HEK293T (cell line): ENCODE measurements around the gene PALLD.

Experiments
- CTCF ChIA-PET: fragments of 350-600 bp; formaldehyde crosslinking; extraction: SDS; loops from one replicate; lab custom pipeline; 2021; ENCODE audit warnings: antibody characterized with exemption, inconsistent platforms; lab: Yijun Ruan, JAX
- POLR2A ChIA-PET: fragments of 350-600 bp; formaldehyde crosslinking; extraction: SDS; loops from one replicate; lab custom pipeline; 2020; ENCODE audit warnings: antibody characterized with exemption, inconsistent platforms; lab: Yijun Ruan, JAX
- DNase-seq: peaks from one replicate; pipeline ENCODE4 v3.0.0; 2012; ENCODE audit warnings: mixed read lengths; ENCODE audit errors: extremely low spot score
- ARNT ChIP-seq: fragments of 450-650 bp; IDR thresholded peaks from 2 replicates; pipeline ENCODE4 v1.6.1; 2017; ENCODE audit warnings: mild to moderate bottlenecking
- BHLHE40 ChIP-seq: fragments of 450-650 bp; IDR thresholded peaks from 2 replicates; pipeline ENCODE4 v1.6.1; 2016; ENCODE audit warnings: mild to moderate bottlenecking, moderate library complexity, borderline replicate concordance
- CTBP1 ChIP-seq: fragments of 450-650 bp; IDR thresholded peaks from 2 replicates; pipeline ENCODE4 v1.6.1; 2016; ENCODE audit warnings: borderline replicate concordance
- ELF4 ChIP-seq: fragments of 450-650 bp; IDR thresholded peaks from 2 replicates; pipeline ENCODE4 v1.6.1; 2017; ENCODE audit warnings: antibody characterized with exemption
- FOXA1 ChIP-seq: fragments of 450-650 bp; IDR thresholded peaks from 2 replicates; pipeline ENCODE4 v1.6.1; 2016; ENCODE audit warnings: mild to moderate bottlenecking
- FOXK2 ChIP-seq: fragments of 450-650 bp; IDR thresholded peaks from 2 replicates; pipeline ENCODE4 v1.6.1; 2016; ENCODE audit warnings: mild to moderate bottlenecking
- FOXM1 ChIP-seq: fragments of 450-650 bp; IDR thresholded peaks from 2 replicates; pipeline ENCODE4 v1.6.1; 2017; ENCODE audit warnings: mild to moderate bottlenecking, borderline replicate concordance
- HDGF ChIP-seq: fragments of 450-650 bp; IDR thresholded peaks from 2 replicates; pipeline ENCODE4 v1.6.1; 2017; ENCODE audit warnings: antibody characterized with exemption, borderline replicate concordance
- L3MBTL2 ChIP-seq: fragments of 450-650 bp; conservative IDR thresholded peaks from 2 replicates; pipeline ENCODE4 v1.6.1; 2016; ENCODE audit warnings: mild to moderate bottlenecking
- LEF1 ChIP-seq: fragments of 450-650 bp; IDR thresholded peaks from 2 replicates; pipeline ENCODE4 v1.6.1; 2017; ENCODE audit warnings: mild to moderate bottlenecking, borderline replicate concordance
- NFRKB ChIP-seq: fragments of 450-650 bp; IDR thresholded peaks from 2 replicates; pipeline ENCODE4 v1.6.1; 2016; ENCODE audit warnings: mild to moderate bottlenecking, moderate library complexity
- SP1 ChIP-seq: fragments of 450-650 bp; IDR thresholded peaks from 2 replicates; pipeline ENCODE4 v1.6.1; 2017
- SUZ12 ChIP-seq: fragments of 450-650 bp; IDR thresholded peaks from 2 replicates; pipeline ENCODE4 v1.6.1; 2016; ENCODE audit warnings: mild to moderate bottlenecking
- TARDBP ChIP-seq: fragments of 450-650 bp; IDR thresholded peaks from 2 replicates; pipeline ENCODE4 v1.6.1; 2016
- ZNF384 ChIP-seq: fragments of 450-650 bp; IDR thresholded peaks from 2 replicates; pipeline ENCODE4 v1.6.1; 2016
- TF ChIP-seq, protein P1 (sequence below): fragments of 450-650 bp; IDR thresholded peaks from 2 replicates; pipeline ENCODE4 v1.6.1; 2016

The PALLD gene

DNA sequence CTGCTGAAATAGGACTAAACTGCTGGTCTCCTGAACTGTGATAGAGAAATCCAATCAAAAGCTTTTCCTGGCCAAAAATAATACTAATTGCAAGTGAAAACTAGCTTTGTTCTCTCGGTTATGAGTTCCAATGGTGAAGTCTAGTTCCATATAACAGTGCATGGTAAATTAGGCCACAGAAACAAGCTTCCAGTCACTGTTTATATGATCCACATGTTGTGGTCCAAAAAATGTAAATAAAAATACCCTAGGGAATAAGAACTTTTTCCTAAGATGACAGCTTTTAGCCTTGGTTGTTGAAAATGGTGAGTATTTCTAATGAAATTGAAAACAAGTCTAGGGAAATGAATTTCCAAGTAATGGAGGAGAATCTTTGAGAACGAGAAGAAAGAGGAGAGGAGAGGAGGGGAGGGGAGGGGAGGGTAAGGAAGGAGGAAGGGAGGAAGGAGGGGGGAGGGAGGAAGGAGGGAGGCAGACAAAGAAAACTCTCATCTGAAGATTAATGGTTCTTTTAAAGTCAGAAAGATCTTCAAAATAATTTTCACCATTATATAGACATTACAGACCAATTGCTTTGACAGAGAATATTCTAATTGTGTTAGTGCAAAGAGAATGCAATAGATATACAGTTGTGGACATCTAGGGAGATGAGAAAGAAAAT is 26.1 kb downstream of the PALLD start:
- ChIA-PET CTCF (no interaction called here), POLR2A (no interaction called here)
- no peak for TF ChIP-seq ELF4
- no peak for TF ChIP-seq CTBP1
- TF ChIP-seq ARNT, result no peak
- TF ChIP-seq, protein P1, sequence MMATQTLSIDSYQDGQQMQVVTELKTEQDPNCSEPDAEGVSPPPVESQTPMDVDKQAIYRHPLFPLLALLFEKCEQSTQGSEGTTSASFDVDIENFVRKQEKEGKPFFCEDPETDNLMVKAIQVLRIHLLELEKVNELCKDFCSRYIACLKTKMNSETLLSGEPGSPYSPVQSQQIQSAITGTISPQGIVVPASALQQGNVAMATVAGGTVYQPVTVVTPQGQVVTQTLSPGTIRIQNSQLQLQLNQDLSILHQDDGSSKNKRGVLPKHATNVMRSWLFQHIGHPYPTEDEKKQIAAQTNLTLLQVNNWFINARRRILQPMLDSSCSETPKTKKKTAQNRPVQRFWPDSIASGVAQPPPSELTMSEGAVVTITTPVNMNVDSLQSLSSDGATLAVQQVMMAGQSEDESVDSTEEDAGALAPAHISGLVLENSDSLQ, result no peak
- TF ChIP-seq SP1, result no peak
- TF ChIP-seq BHLHE40, result no peak
- no peak for TF ChIP-seq FOXA1
- TF ChIP-seq FOXK2, result no peak
- no peak for TF ChIP-seq LEF1
- DNase-seq, result no peak

- no peak for TF ChIP-seq FOXA1
- no peak for DNase-seq
- ChIA-PET POLR2A (no interaction called here), CTCF (no interaction called here)
These were observed 27.2 kb downstream of the PALLD start for GRCh38 chr4:168524006-168524405.

- ChIA-PET CTCF (interaction anchor here (0.6 kb wide), 1 partner anchor 229 kb away, joined by 3 read pairs; no protein-coding TSS in a partner anchor), POLR2A (no interaction called here)
- DNase-seq, result no peak
- TF ChIP-seq ARNT (no peak), SUZ12 (no peak)
These were observed 28.0 kb downstream of the PALLD start for GRCh38 chr4:168524897-168525296.

DNA sequence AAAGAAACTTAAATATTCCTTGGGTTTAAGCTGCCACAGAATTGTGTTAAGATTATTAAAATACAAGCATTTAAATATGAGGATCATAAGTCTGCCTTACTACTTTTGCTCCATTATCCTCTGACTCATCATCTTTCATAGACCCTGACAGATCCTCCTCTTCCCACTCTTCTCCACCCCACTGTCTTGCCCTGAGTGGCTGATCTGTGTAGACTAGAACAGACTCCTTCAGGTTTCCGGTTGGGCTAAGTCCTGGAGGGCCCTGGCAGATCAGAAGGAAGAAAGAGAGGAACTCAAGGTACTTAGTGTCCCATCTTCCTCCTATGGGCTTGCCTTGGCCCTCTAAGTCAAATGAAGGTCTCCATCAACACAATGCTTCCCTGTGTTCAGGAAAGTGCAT is 30.7 kb downstream of the PALLD start:
- ChIA-PET CTCF (no interaction called here), POLR2A (no interaction called here)
- TF ChIP-seq CTBP1, result no peak
- no peak for TF ChIP-seq ARNT
- no peak for TF ChIP-seq ELF4
- no peak for TF ChIP-seq HDGF
- TF ChIP-seq SP1, result no peak
- TF ChIP-seq, protein P1, result no peak
- TF ChIP-seq ZNF384, result no peak
- no peak for TF ChIP-seq FOXM1
- no peak for TF ChIP-seq SUZ12
- TF ChIP-seq L3MBTL2, result no peak
- TF ChIP-seq BHLHE40, result no peak
- no peak for TF ChIP-seq TARDBP
- no peak for TF ChIP-seq LEF1
- TF ChIP-seq FOXK2, result no peak
- TF ChIP-seq NFRKB, result no peak
- DNase-seq, result no peak

GRCh38 chr4:168528131-168528949 is 31.5 kb downstream of the PALLD start:
- ChIA-PET POLR2A (no interaction called here), CTCF (interaction anchor here (1.2 kb wide), 1 partner anchor 13 kb away, joined by 3 read pairs; no protein-coding TSS in a partner anchor)
- DNase-seq, result no peak
- no peak for TF ChIP-seq TARDBP

- ChIA-PET CTCF (interaction anchor here (0.8 to 1.2 kb wide), 2 partner anchors 14 to 55 kb away, joined by 3 read pairs; no protein-coding TSS in a partner anchor), POLR2A (no interaction called here)
- TF ChIP-seq CTBP1 (no peak), BHLHE40 (no peak), ARNT (no peak), FOXA1 (no peak), SP1 (no peak), TARDBP (no peak), FOXM1 (no peak), LEF1 (no peak), ZNF384 (no peak), NFRKB (no peak), HDGF (no peak), ELF4 (no peak), FOXK2 (no peak), SUZ12 (no peak)
- TF ChIP-seq, protein P1, result no peak
- DNase-seq, result no peak
These were observed 32.4 kb downstream of the PALLD start for GRCh38 chr4:168529257-168529656.

DNA sequence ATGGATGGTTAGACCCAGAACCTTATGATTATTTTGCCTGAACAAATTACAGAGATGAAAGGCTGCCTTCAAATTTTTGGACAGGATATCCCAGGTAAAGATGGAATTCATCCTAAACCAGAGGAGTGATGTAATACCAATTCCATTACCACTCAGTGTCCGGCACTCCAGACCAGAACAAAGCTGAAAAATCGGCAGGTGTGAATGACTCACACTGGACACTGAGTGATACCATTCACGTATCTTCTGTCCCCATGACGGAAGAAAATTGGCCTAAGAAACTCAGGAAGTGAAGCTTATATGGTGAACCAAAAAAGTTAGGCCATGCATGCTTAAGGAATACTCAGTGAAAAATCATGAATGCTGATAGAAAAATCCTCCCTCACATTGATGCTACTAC is 34.5 kb downstream of the PALLD start:
- ChIA-PET CTCF (interaction anchor here (1.2 kb wide), 1 partner anchor 392 kb away, joined by 3 read pairs; no protein-coding TSS in a partner anchor), POLR2A (no interaction called here)
- TF ChIP-seq, protein P1, result no peak
- TF ChIP-seq ZNF384 (no peak), BHLHE40 (no peak), LEF1 (no peak), FOXK2 (no peak), SUZ12 (no peak), HDGF (no peak), FOXA1 (no peak), NFRKB (no peak), L3MBTL2 (no peak), TARDBP (no peak), FOXM1 (no peak), ARNT (no peak), ELF4 (no peak), CTBP1 (no peak), SP1 (no peak)
- DNase-seq, result no peak
